Endodermal cell (in vitro differentiated cells): Measurements from ENCODE around the gene ELAVL4. TPM values are rescaled to one million over a fixed set of nuclear protein-coding genes. Genes with fewer than 3 reads are reported as not detected.
"Not testable (repeated sequence)": the region's sequence is repeated elsewhere in the genome, so short reads cannot be mapped to it uniquely, and the experiment has no call there.

Experiments used
- DNase-seq: peaks from one replicate; pipeline ENCODE4 v3.0.0-alpha.2; 2017
- H3K27ac ChIP-seq: 2 replicates; pipeline ENCODE4 v1.5.1; 2013; ENCODE audit warnings: mild to moderate bottlenecking, low read depth, low read length, moderate library complexity
- H3K27me3 ChIP-seq: 2 replicates; pipeline ENCODE4 v1.6.1; 2013; ENCODE audit warnings: mild to moderate bottlenecking, low read length, moderate library complexity; ENCODE audit not compliant: insufficient read depth, control insufficient read depth, poor library complexity, severe bottlenecking
- H3K36me3 ChIP-seq: 2 replicates; pipeline ENCODE4 v1.7.0; 2013; ENCODE audit warnings: mild to moderate bottlenecking, low read length, moderate library complexity; ENCODE audit not compliant: control insufficient read depth, insufficient read depth
- H3K4me1 ChIP-seq: one replicate; pipeline ENCODE4 v1.7.0; 2013; ENCODE audit warnings: low read length; ENCODE audit not compliant: control insufficient read depth, insufficient read depth
- H3K4me3 ChIP-seq: 2 replicates; pipeline ENCODE4 v1.5.1; 2013; ENCODE audit warnings: mild to moderate bottlenecking, low read length, moderate library complexity
- H3K9ac ChIP-seq: 2 replicates; pipeline ENCODE4 v1.6.1; 2013; ENCODE audit warnings: mild to moderate bottlenecking, low read length, moderate library complexity; ENCODE audit not compliant: poor library complexity, severe bottlenecking; ENCODE audit errors: extremely low read depth
- H3K9me3 ChIP-seq: 2 replicates; pipeline ENCODE4 v1.6.1; 2013; ENCODE audit warnings: mild to moderate bottlenecking, low read length, moderate library complexity; ENCODE audit not compliant: control insufficient read depth
- H3K27ac Mint-ChIP-seq: 2 replicates; pipeline ENCODE4 v1.8.0; 2020; ENCODE audit warnings: mixed read lengths
- H3K27me3 Mint-ChIP-seq: 2 replicates; pipeline ENCODE4 v1.8.0; 2021; ENCODE audit warnings: mild to moderate bottlenecking, mixed read lengths; ENCODE audit not compliant: insufficient read depth
- H3K36me3 Mint-ChIP-seq: 2 replicates; pipeline ENCODE4 v1.8.0; 2020; ENCODE audit warnings: low read depth, mixed read lengths
- H3K4me1 Mint-ChIP-seq: 2 replicates; pipeline ENCODE4 v1.8.0; 2020; ENCODE audit warnings: mixed read lengths
- H3K4me3 Mint-ChIP-seq: 2 replicates; pipeline ENCODE4 v1.8.0; 2020; ENCODE audit warnings: mild to moderate bottlenecking, moderate library complexity, mixed read lengths
- H3K9me3 Mint-ChIP-seq: 2 replicates; pipeline ENCODE4 v1.8.0; 2020; ENCODE audit warnings: mild to moderate bottlenecking, mixed read lengths
- WGBS, 2 experiments: methylation state at CpG; one replicate each; pipeline versions ENCODE4 v1.1.5 to v1.1.7; 2013; ENCODE audit warnings: missing lambda C conversion rate in 2 of 2, mixed read lengths in 1 of 2; ENCODE audit not compliant: insufficient coverage in 1 of 2, insufficient read length in 1 of 2; 5-methylcytosine and 5-hydroxymethylcytosine counted together
- total RNA-seq, 2 donors: library from RNA; stranded (reverse); fragmentation: NEBNext Ultra II Directional in 1 of 2; extraction: Animal tissue kit (Norgen Biotek cat#: 25700) in 1 of 2; gene quantifications; 2 replicates in 1 of 2; 3 replicates in 1 of 2; pipeline ENCODE4 v1.2.1, GENCODE V29; 2021
- TF ChIP-seq, protein P1 (sequence below): fragments of 200-600 bp; sonication (generic); conservative IDR thresholded peaks from 2 replicates; pipeline ENCODE4 v1.5.0; 2021; ENCODE audit warnings: antibody characterized with exemption, mild to moderate bottlenecking

The ELAVL4 gene
- total RNA-seq, 2 donors from 2014 or later: 4.0 to 10.3 TPM

DNA sequence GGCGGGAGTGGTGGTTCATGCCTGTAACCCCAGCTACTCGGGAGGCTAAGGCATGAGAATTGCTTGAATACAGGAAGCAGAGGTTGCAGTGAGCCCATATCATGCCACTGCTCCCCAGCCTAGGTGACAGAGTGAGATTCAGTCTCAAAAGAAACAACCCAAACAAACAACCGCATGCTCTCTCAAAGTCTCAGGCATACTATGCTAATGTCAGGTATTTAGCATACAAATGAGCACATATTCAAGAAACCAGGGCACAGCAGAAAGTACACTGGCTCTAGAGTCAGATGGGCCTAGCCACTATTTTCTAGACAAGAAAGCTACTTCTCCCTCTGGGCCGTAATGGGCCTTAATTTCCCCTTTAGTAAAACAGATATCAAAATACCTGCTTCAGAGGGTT lies 55.0 kb downstream of the ELAVL4 start:
- Histone ChIP-seq H3K9ac (no peak overlapping the region), H3K4me3 (no peak overlapping the region), H3K36me3 (no peaks in the 10 kb centered on the region), H3K4me1 (no peaks in the 10 kb centered on the region), H3K27me3 (peaks cover 16% of the 10 kb centered on the region), H3K27ac (no peak overlapping the region), H3K9me3 (peaks cover 5% of the 10 kb centered on the region)
- no peak overlapping the region for H3K4me3 Mint-ChIP-seq
- H3K36me3 Mint-ChIP-seq: peaks cover 2% of the 10 kb centered on the region
- no peak overlapping the region for H3K27ac Mint-ChIP-seq
- DNase-seq: no peak
- peaks cover 2% of the 10 kb centered on the region for H3K9me3 Mint-ChIP-seq
- H3K27me3 Mint-ChIP-seq: peaks cover 30% of the 10 kb centered on the region
- WGBS, 2 experiments: 44 to 82% methylated on average over 1 to 4 of the region's 4 CpGs
- TF ChIP-seq, protein P1, sequence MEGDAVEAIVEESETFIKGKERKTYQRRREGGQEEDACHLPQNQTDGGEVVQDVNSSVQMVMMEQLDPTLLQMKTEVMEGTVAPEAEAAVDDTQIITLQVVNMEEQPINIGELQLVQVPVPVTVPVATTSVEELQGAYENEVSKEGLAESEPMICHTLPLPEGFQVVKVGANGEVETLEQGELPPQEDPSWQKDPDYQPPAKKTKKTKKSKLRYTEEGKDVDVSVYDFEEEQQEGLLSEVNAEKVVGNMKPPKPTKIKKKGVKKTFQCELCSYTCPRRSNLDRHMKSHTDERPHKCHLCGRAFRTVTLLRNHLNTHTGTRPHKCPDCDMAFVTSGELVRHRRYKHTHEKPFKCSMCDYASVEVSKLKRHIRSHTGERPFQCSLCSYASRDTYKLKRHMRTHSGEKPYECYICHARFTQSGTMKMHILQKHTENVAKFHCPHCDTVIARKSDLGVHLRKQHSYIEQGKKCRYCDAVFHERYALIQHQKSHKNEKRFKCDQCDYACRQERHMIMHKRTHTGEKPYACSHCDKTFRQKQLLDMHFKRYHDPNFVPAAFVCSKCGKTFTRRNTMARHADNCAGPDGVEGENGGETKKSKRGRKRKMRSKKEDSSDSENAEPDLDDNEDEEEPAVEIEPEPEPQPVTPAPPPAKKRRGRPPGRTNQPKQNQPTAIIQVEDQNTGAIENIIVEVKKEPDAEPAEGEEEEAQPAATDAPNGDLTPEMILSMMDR: no peak
- peaks cover 22% of the 10 kb centered on the region for H3K4me1 Mint-ChIP-seq

DNA sequence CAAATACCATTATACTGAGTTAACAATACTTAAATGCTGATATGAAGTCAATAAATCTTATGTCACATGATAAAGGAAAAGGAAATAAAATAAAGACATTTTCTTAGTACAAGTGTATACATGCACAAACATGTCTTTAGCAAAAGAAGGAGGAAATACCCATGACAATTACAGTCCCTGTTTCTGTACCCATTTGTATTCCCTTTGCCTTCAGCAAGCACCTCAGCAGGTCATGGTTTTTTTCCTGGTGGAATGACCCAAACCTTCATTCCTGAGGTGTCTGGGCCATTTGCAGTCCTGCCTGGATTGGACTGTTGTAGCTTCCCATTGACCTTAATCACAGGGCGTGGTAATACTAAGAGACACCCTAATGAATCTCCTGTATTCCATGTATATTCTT lies 57.6 kb downstream of the ELAVL4 start:
- peaks cover 41% of the 10 kb centered on the region for H3K27me3 ChIP-seq
- H3K4me3 ChIP-seq, H3K36me3 Mint-ChIP-seq, H3K4me1 ChIP-seq, H3K9me3 ChIP-seq, DNase-seq, H3K27ac Mint-ChIP-seq, H3K27ac ChIP-seq, H3K4me3 Mint-ChIP-seq, H3K36me3 ChIP-seq, H3K9ac ChIP-seq, H3K9me3 Mint-ChIP-seq: not testable (repeated sequence)
- 81% methylated on average over 1 of the region's 1 CpG; no CpG with 5 or more reads in 1 of the 2 experiments for WGBS, 2 experiments
- H3K27me3 Mint-ChIP-seq: peaks cover 56% of the 10 kb centered on the region
- peaks cover 11% of the 10 kb centered on the region for H3K4me1 Mint-ChIP-seq

DNA sequence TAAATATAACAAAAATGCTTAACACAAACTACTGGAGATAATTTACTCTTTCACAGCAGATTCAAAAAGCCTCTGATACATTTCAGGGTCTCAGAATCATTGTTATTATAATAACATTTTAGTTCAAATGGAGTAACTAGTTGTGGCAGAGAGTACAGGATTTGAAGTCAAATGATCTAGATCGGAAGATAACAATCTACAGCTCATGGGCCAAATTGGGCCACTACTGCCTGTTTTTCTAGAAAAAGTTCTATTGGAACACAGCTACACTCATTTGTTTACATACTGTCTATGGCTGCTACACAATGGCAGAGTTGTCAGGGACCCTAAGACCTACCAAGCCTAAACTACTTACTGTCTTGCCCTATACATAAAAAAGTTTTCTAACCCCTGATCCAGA lies 63.6 kb downstream of the ELAVL4 start:
- 91 to 94% methylated on average over 1 of the region's 1 CpG for WGBS, 2 experiments
- Mint-ChIP-seq H3K4me3 (no peak overlapping the region), H3K4me1 (peaks cover 23% of the 10 kb centered on the region), H3K27me3 (peaks cover 80% of the 10 kb centered on the region), H3K27ac (no peak overlapping the region), H3K9me3 (no peaks in the 10 kb centered on the region), H3K36me3 (no peaks in the 10 kb centered on the region)
- TF ChIP-seq, protein P1: no peak
- no peak overlapping the region for H3K27ac ChIP-seq
- H3K27me3 ChIP-seq: peaks cover 76% of the 10 kb centered on the region
- H3K36me3 ChIP-seq: no peaks in the 10 kb centered on the region
- H3K9ac ChIP-seq: no peak overlapping the region
- H3K4me3 ChIP-seq: no peak overlapping the region
- H3K9me3 ChIP-seq: peaks cover 19% of the 10 kb centered on the region
- H3K4me1 ChIP-seq: peaks cover 2% of the 10 kb centered on the region
- DNase-seq: no peak

DNA sequence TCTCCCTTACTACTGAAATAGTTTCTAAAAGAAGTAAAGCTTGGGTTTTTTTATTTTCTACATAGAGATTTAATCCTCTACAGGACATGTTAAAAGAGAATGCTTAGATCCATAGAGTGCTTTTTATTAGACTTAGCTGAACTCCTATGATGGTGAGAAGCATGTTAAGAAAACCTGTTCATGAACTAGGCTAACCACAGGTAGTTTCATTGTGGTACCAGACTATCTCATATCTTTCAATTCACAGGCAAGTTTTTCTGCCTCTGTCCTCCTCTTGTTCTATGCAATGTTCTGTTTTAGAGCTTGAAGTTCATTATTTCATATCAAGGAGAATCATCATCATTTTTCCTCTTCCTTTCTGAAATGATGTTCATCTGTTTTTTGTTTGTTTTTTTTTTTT lies 65.4 kb downstream of the ELAVL4 start:
- Mint-ChIP-seq H3K4me3 (no peak overlapping the region), H3K4me1 (peaks cover 36% of the 10 kb centered on the region), H3K27me3 (peaks cover 73% of the 10 kb centered on the region), H3K27ac (no peak overlapping the region), H3K36me3 (no peaks in the 10 kb centered on the region), H3K9me3 (no peaks in the 10 kb centered on the region)
- Histone ChIP-seq H3K36me3 (no peaks in the 10 kb centered on the region), H3K4me3 (no peak overlapping the region), H3K9me3 (peaks cover 20% of the 10 kb centered on the region), H3K27ac (no peak overlapping the region), H3K27me3 (peaks cover 59% of the 10 kb centered on the region), H3K9ac (no peak overlapping the region), H3K4me1 (peaks cover 7% of the 10 kb centered on the region)
- TF ChIP-seq, protein P1: no peak
- DNase-seq: no peak
